Measurements from ENCODE around the gene NTN1. TPM values are rescaled to one million over a fixed set of nuclear protein-coding genes. Genes with fewer than 3 reads are reported as not detected.

NTN1 gene
- total RNA-seq, 1 experiment from 2014 or later, result 4.2 TPM

GRCh38 chr17:8991514-8992285, 29.6 kb upstream of the NTN1 start:
- peak; percentile 87 for ATAC-seq

More at GRCh38 chr17:8991514-8992285, 29.6 kb upstream of the NTN1 start:
- CTCF ChIA-PET, result interaction anchor here (2.1 kb wide), 1 partner anchor 530 kb away, joined by 11 read pairs; no protein-coding TSS in a partner anchor
- no TSS peak for BruUV-seq (replicated peaks)
- Histone ChIP-seq H4K20me1 (ENCODE audit: insufficient read depth) (no peaks in the 10 kb centered on the region), H3K27ac (ENCODE audit: low read depth, low read length) (no peak overlapping the region), H3K9me2 (ENCODE audit: insufficient read depth) (no peaks in the 10 kb centered on the region), H3K4me2 (ENCODE audit: low read length) (no peak overlapping the region), H3K4me1 (ENCODE audit: control insufficient read depth in 1 of 2, insufficient read depth in 2 of 2, low read length in 2 of 2) (no peaks in the 10 kb centered on the region), H3K79me2 (ENCODE audit: insufficient read depth, low read length) (no peaks in the 10 kb centered on the region), H3K27me3 (ENCODE audit: insufficient read depth, low read length) (no peaks in the 10 kb centered on the region), H3K36me3 (ENCODE audit: control insufficient read depth in 1 of 2, insufficient read depth in 2 of 2, low read length in 2 of 2) (no peaks in the 10 kb centered on the region), H3K4me3 (replicated peaks in 1 of 2; ENCODE audit: low read depth in 1 of 2, low read length in 2 of 2) (no peak overlapping the region), H2AFZ (ENCODE audit: low read depth, low read length, poor library complexity, severe bottlenecking) (peak overlapping the region; percentile 37), H3K9ac (ENCODE audit: low read length) (no peak overlapping the region), H3K9me3 (ENCODE audit: control insufficient read depth in 1 of 2, insufficient read depth in 1 of 2, low read depth in 1 of 2, low read length in 2 of 2) (no peaks in the 10 kb centered on the region)
- peak; percentile 64 to 92 (median 90) for TF ChIP-seq CTCF (IDR thresholded peaks at IDR 0.05 in 2 of 3, conservative IDR thresholded peaks at IDR 0.05 in 1 of 3; ENCODE audit: borderline replicate concordance in 1 of 3, insufficient read depth in 1 of 3, low read depth in 2 of 3, low read length in 2 of 3)
- TF ChIP-seq EZH2 (IDR thresholded peaks at IDR 0.05), result no peak
- TF ChIP-seq RAD21 (IDR thresholded peaks at IDR 0.05; ENCODE audit: low read depth), result peak; percentile 80
- TF ChIP-seq EGR1 (IDR thresholded peaks at IDR 0.05; ENCODE audit: low read depth), result no peak
- POLR2A ChIA-PET, result no interaction called here
- intact Hi-C loops (cut with micrococcal nuclease), result loop anchor here (5.0 kb wide), 1 partner anchor 301 kb away; no protein-coding TSS in a partner anchor
- DNase-seq (ENCODE audit: low read depth, low spot score), result peak; percentile 51
- RAD21 ChIA-PET (ENCODE audit: low non-redundant PET in 1 of 2, low total read pairs in 2 of 2, uncharacterized antibody in 2 of 2, unreplicated experiment in 2 of 2), result no interaction called here

Measured in HCT116 (cell line).